Testis (tissue), 3 donors: ENCODE data around the gene SMIM36. TPM values are rescaled to one million over a fixed set of nuclear protein-coding genes. Genes with fewer than 3 reads are reported as not detected.
"Not testable (repeated sequence)": the region's sequence is repeated elsewhere in the genome, so short reads cannot be mapped to it uniquely, and the experiment has no call there.

Experiments
- DNase-seq: peaks from one replicate; pipeline ENCODE4 v3.0.0-alpha.2; 2019
- H3K27ac ChIP-seq, 2 donors: fragments of 200-600 bp; sonication (generic); one replicate each; pipeline ENCODE4 v1.5.1; 2019
- H3K27me3 ChIP-seq: fragments of 200-600 bp; sonication (generic); one replicate; pipeline ENCODE4 v1.5.1; 2019
- H3K36me3 ChIP-seq: fragments of 200-600 bp; sonication (generic); one replicate; pipeline ENCODE4 v1.5.1; 2017; ENCODE audit warnings: low read depth; ENCODE audit errors: missing control alignments
- H3K4me1 ChIP-seq: fragments of 200-600 bp; sonication (generic); one replicate; pipeline ENCODE4 v1.5.1; 2019
- H3K4me3 ChIP-seq, 2 donors: fragments of 200-600 bp; sonication (generic); one replicate each; pipeline ENCODE4 v1.5.1; 2017 to 2019
- H3K9me3 ChIP-seq: fragments of 200-600 bp; sonication (generic); one replicate; pipeline ENCODE4 v1.5.1; 2017
- POLR2A ChIP-seq: fragments of 450-650 bp; IDR thresholded peaks from one replicate; pipeline ENCODE4 v1.6.1; 2017; ENCODE audit warnings: antibody characterized with exemption, mild to moderate bottlenecking, moderate library complexity
- WGBS, 2 donors: methylation state at CpG; one replicate each; pipeline ENCODE4 v1.1.5; 2018; 5-methylcytosine and 5-hydroxymethylcytosine counted together
- intact Hi-C: fragments of 100-400 bp; cut with DNase I; formaldehyde crosslinking; loops from one replicate; pipeline ENCODE4 v1.15.1; 2023; ENCODE audit warnings: low total_unique reads
- polyA plus RNA-seq: library from polyadenylated mRNA; stranded (reverse); fragments of 350-450 nt; fragmentation: Illumina TruSeq; extraction: RNeasy Lipid Tissue Mini Kit (QIAGEN cat#74804); gene quantifications from one replicate; pipeline ENCODE4 v1.2.3, GENCODE V29; 2014; ENCODE audit warnings: low read depth, low replicate concordance; ENCODE audit not compliant: insufficient read depth
- total RNA-seq, 2 donors: library from RNA; depleted of rRNA; stranded (reverse); fragments of >200 nt; gene quantifications; one replicate each; pipeline ENCODE4 v1.2.3, GENCODE V29; 2016
- TF ChIP-seq, protein P1 (sequence below), 3 experiments: fragments of 450-650 bp in 2 of 3; fragments of 200-600 bp in 1 of 3; sonication (generic) in 1 of 3; IDR thresholded peaks; one replicate each; pipeline ENCODE4 v1.5.1; 2016 to 2019; ENCODE audit warnings: antibody characterized with exemption in 3 of 3, mild to moderate bottlenecking in 2 of 3, moderate library complexity in 1 of 3

The SMIM36 gene
- total and polyA plus RNA-seq, 3 donors from 2014 or later = 0.55 to 26.0 (median 9.5) TPM

DNA sequence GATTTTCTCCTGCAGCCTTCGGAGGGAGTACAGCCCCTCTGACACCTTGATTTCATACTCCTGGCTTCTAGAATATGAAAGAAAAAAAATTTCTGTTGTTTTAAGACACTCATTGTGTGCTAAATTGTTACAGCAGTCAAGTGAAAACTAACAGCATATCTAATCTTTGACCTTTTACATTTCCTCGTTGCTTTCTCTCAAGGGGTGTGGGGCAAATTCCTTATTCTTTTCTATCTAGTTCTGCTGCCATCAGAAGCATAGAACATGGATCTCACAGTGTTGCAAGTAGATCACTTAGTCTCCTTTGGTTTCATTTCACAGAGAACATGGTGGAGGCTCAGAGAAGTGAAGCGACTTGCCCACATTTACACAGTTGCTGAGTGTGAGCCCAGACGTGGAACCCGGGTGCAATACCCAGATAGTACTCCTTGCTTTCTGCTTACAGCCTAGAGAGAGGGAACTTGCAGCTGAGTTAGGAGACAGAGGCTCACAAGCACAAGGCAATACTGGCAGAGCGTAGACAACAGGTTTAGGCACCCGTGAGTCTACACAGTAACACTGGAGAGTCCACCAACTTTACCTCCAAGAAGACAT is 60.9 kb downstream of the SMIM36 start:
- no peaks in the 10 kb centered on the region for H3K9me3 ChIP-seq
- no peak overlapping the region for H3K27ac ChIP-seq
- no peaks in the 10 kb centered on the region for H3K27me3 ChIP-seq
- TF ChIP-seq, protein P1, sequence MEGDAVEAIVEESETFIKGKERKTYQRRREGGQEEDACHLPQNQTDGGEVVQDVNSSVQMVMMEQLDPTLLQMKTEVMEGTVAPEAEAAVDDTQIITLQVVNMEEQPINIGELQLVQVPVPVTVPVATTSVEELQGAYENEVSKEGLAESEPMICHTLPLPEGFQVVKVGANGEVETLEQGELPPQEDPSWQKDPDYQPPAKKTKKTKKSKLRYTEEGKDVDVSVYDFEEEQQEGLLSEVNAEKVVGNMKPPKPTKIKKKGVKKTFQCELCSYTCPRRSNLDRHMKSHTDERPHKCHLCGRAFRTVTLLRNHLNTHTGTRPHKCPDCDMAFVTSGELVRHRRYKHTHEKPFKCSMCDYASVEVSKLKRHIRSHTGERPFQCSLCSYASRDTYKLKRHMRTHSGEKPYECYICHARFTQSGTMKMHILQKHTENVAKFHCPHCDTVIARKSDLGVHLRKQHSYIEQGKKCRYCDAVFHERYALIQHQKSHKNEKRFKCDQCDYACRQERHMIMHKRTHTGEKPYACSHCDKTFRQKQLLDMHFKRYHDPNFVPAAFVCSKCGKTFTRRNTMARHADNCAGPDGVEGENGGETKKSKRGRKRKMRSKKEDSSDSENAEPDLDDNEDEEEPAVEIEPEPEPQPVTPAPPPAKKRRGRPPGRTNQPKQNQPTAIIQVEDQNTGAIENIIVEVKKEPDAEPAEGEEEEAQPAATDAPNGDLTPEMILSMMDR (IDR thresholded peaks at IDR 0.05) = no peak
- H3K36me3 ChIP-seq = no peaks in the 10 kb centered on the region
- intact Hi-C loops = no loop called here
- 82 to 83% methylated on average over 7 of the region's 7 CpGs for WGBS, 2 donors
- H3K4me3 ChIP-seq = no peak overlapping the region
- DNase-seq = no peak
- H3K4me1 ChIP-seq = peaks cover 11% of the 10 kb centered on the region

DNA sequence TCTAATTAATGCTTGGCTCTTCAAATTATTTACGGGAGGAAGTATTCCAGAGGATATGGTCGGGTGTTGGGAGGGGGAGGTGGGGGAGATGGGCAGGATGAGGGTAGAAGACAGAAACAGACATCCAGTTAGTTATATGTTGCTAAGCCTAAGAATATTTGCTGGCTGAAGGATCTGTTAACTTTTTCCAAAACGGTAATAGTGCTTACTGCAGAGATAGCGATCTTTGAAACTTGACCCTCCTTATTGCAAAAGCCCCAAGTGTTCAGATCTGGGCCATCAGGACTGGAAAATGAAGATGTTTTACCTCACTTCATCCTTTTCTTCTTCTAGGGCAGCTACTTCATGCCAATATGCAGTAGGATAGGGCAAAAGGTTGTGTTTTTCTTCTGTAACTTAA is 62.6 kb downstream of the SMIM36 start:
- no peaks in the 10 kb centered on the region for H3K27me3 ChIP-seq
- H3K36me3 ChIP-seq = no peaks in the 10 kb centered on the region
- no peak overlapping the region for H3K4me3 ChIP-seq
- H3K4me1 ChIP-seq = peaks cover 14% of the 10 kb centered on the region
- H3K9me3 ChIP-seq = no peaks in the 10 kb centered on the region
- DNase-seq = no peak
- TF ChIP-seq, protein P1 (IDR thresholded peaks at IDR 0.05) = no peak
- no peak for TF ChIP-seq POLR2A
- intact Hi-C loops = no loop called here
- WGBS, 2 donors = 58 to 62% methylated on average over 4 of the region's 4 CpGs
- H3K27ac ChIP-seq = no peak overlapping the region

DNA sequence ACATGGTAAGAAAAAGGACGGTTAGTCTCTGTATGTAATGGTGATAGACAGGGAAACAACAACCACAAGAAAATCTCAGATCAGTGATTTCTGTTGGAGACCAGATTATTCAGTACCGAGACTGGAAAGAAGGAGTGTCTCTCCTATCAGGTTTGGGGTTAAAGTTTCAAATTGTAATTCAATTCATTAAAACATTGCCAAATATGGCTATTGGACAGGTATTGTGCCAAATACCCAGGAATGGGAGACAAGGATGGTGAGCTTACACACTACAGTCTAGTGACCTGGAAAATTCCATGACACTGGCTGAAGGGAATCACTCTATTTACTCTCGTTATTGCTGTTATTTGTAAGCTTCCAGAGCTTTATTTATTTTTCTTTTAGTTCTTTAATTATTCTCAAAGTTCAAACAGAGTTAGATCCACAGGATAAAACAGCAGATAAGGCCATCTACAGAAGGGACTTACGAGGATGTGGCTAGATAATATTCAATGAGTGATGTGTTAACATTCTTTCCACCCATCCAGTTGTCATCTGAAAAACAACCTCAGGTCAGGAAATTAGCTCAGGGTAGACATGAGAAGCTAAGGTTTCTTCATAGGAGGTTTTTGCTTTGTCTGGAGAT is 64.6 kb downstream of the SMIM36 start:
- Histone ChIP-seq H3K27ac (no peak overlapping the region), H3K4me1 (peaks cover 34% of the 10 kb centered on the region), H3K36me3 (no peaks in the 10 kb centered on the region), H3K4me3 (no peak overlapping the region), H3K27me3 (no peaks in the 10 kb centered on the region), H3K9me3 (no peaks in the 10 kb centered on the region)
- intact Hi-C loops = no loop called here
- DNase-seq = no peak
- WGBS, 2 donors = 71 to 72% methylated on average over 4 of the region's 4 CpGs
- no peak for TF ChIP-seq POLR2A
- TF ChIP-seq, protein P1 (IDR thresholded peaks at IDR 0.05) = no peak

DNA sequence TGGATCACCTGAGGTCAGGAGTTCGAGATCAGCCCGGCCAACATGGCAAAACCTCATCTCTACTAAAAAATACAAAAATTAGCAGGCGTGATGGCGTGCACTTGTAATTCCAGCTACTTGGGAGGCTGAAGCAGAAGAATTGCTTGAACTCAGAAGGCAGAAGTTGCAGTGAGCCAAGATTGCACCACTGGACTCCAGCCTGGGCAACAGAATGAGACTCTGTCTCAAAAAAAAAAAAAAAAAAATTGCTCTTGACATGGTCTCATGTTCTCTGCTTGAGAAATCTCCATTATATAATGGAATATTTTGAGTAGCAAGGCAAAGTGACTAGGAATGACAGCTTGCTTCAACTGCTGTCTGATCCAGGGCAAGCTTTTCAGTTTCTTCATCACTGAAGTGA is 65.2 kb downstream of the SMIM36 start:
- H3K27ac ChIP-seq, intact Hi-C loops, H3K36me3 ChIP-seq, H3K27me3 ChIP-seq, H3K9me3 ChIP-seq, H3K4me3 ChIP-seq, DNase-seq: not testable (repeated sequence)
- H3K4me1 ChIP-seq = peaks cover 36% of the 10 kb centered on the region
- WGBS, 2 donors = 98 to 100% methylated on average over 4 of the region's 4 CpGs

DNA sequence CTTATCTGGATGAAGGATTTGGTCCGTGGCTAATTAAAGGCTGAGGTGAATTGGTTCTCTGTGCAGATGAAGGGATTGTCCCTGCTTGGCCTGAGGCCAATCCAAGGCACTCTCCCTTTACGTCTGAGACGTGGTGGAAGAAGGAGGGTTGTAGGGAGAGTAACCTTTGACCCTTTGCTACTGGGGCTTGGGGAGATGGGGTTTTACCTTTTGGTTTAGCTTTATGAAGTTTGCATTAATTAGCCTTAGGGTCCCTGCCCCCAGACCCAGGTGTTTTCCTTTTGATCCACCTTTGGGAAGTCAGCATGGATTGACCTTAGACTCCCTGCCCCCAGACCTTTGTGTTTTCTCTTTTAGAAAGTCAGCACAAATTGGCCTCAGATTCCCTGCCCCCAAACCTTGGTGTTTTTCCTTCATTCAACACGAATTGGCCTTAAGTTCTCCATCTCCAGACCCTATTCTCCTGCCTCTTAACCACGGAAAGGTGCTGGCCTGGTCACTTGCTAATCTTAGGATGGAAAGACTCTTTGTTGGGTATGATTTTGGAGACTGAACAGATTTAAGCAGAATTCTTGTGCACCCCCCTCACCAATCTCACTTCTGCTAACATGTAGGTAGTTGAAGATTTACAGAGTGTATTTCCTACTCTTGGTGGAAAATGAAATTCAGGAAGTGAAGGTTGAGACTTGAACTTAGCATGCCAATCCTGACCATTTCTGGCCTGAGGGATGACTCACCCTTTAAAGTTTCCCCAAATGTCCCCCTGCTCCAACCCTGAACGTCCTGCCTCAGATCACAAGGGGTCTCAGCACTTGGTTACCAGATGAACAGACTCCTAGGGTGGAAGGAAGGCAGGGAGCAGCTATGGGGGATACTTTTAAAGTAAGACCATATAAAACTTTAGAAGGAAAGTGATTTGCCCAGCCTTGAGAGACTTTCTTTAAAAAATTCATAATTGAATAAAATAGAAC is 66.5 kb downstream of the SMIM36 start:
- Histone ChIP-seq H3K36me3 (no peaks in the 10 kb centered on the region), H3K4me1 (peaks cover 43% of the 10 kb centered on the region), H3K9me3 (no peaks in the 10 kb centered on the region), H3K27me3 (no peaks in the 10 kb centered on the region), H3K27ac (peak overlapping the region; percentile 0 to 66), H3K4me3 (no peak overlapping the region)
- TF ChIP-seq, protein P1 (IDR thresholded peaks at IDR 0.05) = no peak
- TF ChIP-seq POLR2A = no peak
- intact Hi-C loops = no loop called here
- no peak for DNase-seq
- WGBS, 2 donors = 65 to 68% methylated on average over 6 of the region's 6 CpGs
